Measurements from ENCODE around the gene GAS7.

DNA sequence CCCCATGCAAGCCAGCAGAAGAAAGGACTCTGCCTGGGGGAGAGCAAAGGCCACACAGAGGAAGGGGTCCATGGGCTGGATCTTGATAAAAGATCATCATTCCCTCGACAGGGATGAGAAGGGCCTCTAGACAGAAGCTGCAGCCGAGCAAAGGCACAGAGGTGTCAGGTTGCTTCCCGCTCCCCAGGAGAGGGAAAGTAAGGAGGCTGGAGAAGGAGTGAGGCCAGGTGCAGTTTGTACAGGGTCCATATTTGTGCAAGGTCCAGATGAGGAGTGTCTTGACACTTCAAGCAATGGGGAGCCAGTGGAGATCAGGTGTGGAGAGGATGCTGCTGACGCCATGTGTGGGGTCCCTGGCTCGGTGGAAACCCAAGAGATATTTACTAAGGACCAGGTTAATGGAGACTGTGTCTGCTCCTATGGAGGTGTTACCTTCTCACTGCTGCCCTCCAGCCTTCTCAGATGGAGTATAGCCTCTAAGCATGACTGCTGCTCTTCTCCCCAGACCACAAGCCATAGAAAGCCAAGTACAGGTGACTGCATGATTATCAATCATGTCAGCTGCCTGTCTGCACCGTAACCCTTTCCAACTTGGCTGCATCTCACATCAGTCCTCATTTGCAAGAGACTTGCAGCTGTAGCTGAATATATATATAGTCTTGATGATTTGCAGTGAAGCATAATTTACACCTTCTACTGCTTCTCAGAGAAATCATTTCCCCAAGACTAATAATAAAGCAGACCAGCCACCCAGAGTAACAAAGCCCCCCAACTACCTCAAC, 21.1 kb downstream of the GAS7 start:
- TF ChIP-seq, protein P1, sequence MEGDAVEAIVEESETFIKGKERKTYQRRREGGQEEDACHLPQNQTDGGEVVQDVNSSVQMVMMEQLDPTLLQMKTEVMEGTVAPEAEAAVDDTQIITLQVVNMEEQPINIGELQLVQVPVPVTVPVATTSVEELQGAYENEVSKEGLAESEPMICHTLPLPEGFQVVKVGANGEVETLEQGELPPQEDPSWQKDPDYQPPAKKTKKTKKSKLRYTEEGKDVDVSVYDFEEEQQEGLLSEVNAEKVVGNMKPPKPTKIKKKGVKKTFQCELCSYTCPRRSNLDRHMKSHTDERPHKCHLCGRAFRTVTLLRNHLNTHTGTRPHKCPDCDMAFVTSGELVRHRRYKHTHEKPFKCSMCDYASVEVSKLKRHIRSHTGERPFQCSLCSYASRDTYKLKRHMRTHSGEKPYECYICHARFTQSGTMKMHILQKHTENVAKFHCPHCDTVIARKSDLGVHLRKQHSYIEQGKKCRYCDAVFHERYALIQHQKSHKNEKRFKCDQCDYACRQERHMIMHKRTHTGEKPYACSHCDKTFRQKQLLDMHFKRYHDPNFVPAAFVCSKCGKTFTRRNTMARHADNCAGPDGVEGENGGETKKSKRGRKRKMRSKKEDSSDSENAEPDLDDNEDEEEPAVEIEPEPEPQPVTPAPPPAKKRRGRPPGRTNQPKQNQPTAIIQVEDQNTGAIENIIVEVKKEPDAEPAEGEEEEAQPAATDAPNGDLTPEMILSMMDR (IDR thresholded peaks at IDR 0.05): no peak
- TF ChIP-seq POLR2A (IDR thresholded peaks at IDR 0.05): no peak
- no peak for TF ChIP-seq POLR2AphosphoS5 (IDR thresholded peaks at IDR 0.05)
- no peak for TF ChIP-seq EP300 (IDR thresholded peaks at IDR 0.05)
